ENCODE measurements around the gene PHKG2.
A peak's percentile ranks its signal among the peaks of the same experiment; 100 is the strongest.

The PHKG2 gene

DNA sequence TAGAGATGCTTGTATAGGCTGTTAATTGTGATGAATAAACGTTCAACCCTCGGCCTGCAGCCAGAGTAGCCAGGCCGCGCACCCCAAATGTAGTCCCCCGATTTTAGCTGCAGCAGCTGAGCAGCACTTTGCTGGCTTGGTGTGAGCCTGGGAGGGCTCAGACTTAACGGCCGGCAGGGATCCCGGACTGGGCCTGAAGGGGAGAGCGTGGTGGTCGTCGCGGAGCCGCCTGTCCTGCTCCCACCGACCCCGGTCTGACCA, 26.8 kb downstream of the PHKG2 start:
- peaks cover 27% of the 10 kb centered on the region for H3K36me3 ChIP-seq (ENCODE audit: control insufficient read depth, insufficient read depth, low read length)
- peak overlapping the region; percentile 2 for H3K9ac ChIP-seq (ENCODE audit: low read length)

DNA sequence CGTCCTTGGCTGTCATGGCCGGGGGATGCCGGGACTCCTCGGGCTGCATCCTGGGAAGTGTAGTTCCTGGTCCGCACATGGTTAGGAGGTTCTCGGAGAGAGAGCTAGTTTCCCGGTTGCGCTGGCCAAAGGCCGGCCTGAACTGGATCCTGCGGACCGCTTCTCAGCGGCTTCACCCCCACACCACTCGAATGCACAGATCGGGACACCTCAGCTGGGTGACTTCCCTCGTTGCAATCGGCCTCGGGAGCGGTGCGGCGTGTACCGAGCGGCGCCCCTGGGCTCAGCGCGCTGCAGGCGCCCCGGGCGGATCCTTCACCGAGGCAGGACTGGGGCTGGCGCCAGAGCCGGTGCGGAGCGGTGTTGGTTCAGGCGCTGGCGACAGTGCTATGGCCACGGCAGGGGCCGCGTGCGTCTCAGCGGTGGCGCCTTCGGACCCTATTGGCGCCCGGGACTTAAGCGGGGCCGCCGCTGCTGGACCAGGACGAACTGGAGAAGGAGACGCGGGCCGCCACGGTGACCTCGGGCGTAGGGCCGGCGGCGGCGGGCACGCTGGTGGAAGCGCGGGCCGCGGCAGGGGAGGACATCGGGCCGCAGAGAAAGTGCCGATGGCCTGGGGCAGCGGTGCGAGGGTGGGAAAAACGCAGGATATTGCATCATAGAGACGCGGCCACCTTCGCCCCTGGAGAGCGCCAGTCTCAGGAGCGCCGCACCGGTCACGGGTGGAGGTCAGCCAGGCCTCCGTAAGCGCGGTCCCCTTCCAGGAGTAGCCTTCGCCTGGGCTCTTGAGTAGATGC, 27.4 kb downstream of the PHKG2 start:
- Histone ChIP-seq H3K4me1 (ENCODE audit: control insufficient read depth, insufficient read depth, low read length) (peaks cover 4% of the 10 kb centered on the region), H3K27me3 (ENCODE audit: control insufficient read depth, insufficient read depth, low read length) (no peaks in the 10 kb centered on the region), H3K4me3 (ENCODE audit: low read length) (peak overlapping the region; percentile 93), H3K27ac (ENCODE audit: low read depth, low read length) (peak overlapping the region; percentile 79), H3K9ac (ENCODE audit: low read length) (peak overlapping the region; percentile 8), H3K36me3 (ENCODE audit: control insufficient read depth, insufficient read depth, low read length) (peaks cover 23% of the 10 kb centered on the region)

More for the DNA sequence above, 26.8 kb downstream of the PHKG2 start:
- peaks cover 4% of the 10 kb centered on the region for H3K4me1 ChIP-seq (ENCODE audit: control insufficient read depth, insufficient read depth, low read length)
- H3K4me3 ChIP-seq (ENCODE audit: low read length): peak overlapping the region; percentile 93
- peak overlapping the region; percentile 79 for H3K27ac ChIP-seq (ENCODE audit: low read depth, low read length)
- no peaks in the 10 kb centered on the region for H3K27me3 ChIP-seq (ENCODE audit: control insufficient read depth, insufficient read depth, low read length)

DNA sequence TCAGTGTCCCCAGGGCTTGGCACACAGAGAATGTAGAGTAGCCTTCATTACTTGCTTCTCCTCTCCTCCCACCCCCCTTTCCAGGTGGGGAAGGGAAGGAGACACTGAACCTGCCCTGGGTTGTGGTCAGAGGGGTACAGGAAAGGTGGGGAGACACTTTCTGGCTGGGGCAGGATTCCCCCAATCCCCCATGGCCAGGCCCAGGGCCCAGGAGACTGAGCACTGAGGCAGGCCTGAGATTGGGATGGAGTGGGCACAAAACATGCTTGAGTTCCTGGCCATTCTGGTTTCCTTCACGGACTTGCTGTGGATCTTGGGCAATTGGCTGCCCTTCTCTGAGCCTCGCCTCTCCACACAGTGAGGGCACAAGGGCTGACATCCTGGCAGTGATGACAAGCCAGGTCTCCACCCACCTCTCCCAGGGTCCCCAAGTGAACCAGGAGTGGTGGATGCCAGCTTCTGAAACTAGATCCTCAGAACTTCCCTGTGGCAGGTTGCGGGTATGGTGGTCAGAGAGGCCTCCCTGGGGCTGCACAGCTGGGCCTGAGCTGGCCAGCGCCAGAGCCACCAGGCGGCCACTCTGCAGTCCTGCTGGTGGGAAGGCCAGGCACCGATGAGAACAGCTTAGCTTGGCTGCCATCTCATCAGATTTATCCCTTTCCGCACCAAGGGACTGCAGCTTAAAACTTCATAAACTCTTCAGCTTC, 29.5 kb downstream of the PHKG2 start:
- Histone ChIP-seq H3K27ac (ENCODE audit: low read depth, low read length) (no peak overlapping the region), H3K27me3 (ENCODE audit: control insufficient read depth, insufficient read depth, low read length) (no peaks in the 10 kb centered on the region)

DNA sequence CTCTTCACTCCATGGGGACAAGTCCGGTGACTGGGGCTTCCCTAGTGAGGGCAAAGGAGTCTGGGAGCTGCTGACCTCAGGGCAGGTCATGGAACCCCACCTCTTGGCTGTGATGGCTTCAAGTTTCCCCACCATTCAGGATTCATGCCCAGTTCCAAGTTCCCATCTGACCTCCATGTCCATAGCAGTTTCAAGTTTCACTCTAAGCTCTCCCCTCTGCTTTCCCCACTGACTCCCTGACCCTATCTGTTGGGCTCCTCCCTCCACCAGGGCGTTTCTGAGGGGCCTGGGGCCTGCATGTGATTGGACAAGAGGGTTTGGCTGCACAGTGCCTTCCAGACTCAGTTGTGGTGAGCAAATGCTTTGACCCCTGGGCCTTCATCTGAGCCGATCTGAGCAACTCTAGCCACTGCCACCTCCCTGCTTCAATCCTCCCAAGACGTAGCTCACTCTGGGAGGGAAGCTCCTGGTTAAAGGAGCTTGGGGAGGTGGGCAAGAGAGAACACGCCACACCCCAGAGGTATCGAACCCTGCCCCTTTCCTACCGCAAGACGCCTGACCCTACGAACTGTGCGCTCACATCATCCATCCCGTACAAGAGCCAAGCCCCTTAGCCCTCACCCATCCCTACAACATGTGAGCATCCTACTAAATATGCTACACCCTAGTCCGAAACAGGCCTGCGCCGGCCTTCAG, 30.5 kb downstream of the PHKG2 start:
- no peaks in the 10 kb centered on the region for H3K27me3 ChIP-seq (ENCODE audit: control insufficient read depth, insufficient read depth, low read length)
- peaks cover 17% of the 10 kb centered on the region for H3K36me3 ChIP-seq (ENCODE audit: control insufficient read depth, insufficient read depth, low read length)
- no peak overlapping the region for H3K4me3 ChIP-seq (ENCODE audit: low read length)
- peaks cover 4% of the 10 kb centered on the region for H3K4me1 ChIP-seq (ENCODE audit: control insufficient read depth, insufficient read depth, low read length)
- H3K27ac ChIP-seq (ENCODE audit: low read depth, low read length): no peak overlapping the region
- no peak overlapping the region for H3K9ac ChIP-seq (ENCODE audit: low read length)

More for the DNA sequence above, 29.5 kb downstream of the PHKG2 start:
- H3K4me1 ChIP-seq (ENCODE audit: control insufficient read depth, insufficient read depth, low read length): peaks cover 4% of the 10 kb centered on the region
- peaks cover 12% of the 10 kb centered on the region for H3K36me3 ChIP-seq (ENCODE audit: control insufficient read depth, insufficient read depth, low read length)
- no peak overlapping the region for H3K4me3 ChIP-seq (ENCODE audit: low read length)
- no peak overlapping the region for H3K9ac ChIP-seq (ENCODE audit: low read length)

DNA sequence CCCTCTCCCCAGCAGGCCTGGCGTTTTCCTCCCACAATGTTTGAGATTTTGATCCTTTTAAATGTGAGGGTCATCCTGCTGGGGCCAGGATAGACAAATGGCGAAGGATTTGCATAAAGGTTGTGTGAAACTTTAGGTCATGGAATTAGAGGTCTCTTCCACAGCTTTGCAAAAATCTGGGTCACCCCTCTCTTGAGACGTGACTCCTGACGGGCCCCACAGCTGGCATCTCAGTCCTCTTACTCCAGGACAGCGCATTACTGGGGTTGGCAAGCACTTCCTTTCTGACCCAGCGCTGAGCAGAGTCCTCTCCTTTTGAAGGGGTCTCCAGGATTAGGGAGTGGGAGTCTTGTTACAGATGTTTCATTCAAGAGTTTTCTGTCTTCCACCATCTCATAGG, 31.4 kb downstream of the PHKG2 start:
- H3K27ac ChIP-seq (ENCODE audit: low read depth, low read length): no peak overlapping the region
- H3K27me3 ChIP-seq (ENCODE audit: control insufficient read depth, insufficient read depth, low read length): no peaks in the 10 kb centered on the region
- H3K4me3 ChIP-seq (ENCODE audit: low read length): no peak overlapping the region
- peaks cover 4% of the 10 kb centered on the region for H3K4me1 ChIP-seq (ENCODE audit: control insufficient read depth, insufficient read depth, low read length)
- peaks cover 14% of the 10 kb centered on the region for H3K36me3 ChIP-seq (ENCODE audit: control insufficient read depth, insufficient read depth, low read length)
- H3K9ac ChIP-seq (ENCODE audit: low read length): no peak overlapping the region

DNA sequence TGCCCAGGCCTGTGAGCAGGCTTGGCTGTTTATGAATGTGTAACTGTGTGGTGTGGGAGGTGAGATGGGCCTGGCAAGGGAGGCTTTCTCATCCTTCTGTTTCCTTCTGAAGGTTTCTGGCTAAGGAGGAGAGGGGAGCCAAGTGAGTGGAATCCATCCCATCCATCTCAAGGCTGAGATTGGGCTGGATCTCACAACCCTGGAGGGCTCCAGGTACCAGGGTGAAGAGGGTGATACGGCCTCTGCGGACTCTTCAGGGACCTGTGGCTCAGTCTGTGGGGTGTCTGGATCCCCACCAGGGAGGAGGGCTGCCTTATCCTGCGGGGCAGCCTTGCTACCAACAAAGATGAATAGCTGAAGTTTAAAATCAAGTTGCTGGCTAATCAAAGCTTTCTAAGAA, 31.8 kb downstream of the PHKG2 start:
- Histone ChIP-seq H3K36me3 (ENCODE audit: control insufficient read depth, insufficient read depth, low read length) (peaks cover 14% of the 10 kb centered on the region), H3K4me3 (ENCODE audit: low read length) (no peak overlapping the region), H3K9ac (ENCODE audit: low read length) (no peak overlapping the region), H3K27me3 (ENCODE audit: control insufficient read depth, insufficient read depth, low read length) (no peaks in the 10 kb centered on the region), H3K27ac (ENCODE audit: low read depth, low read length) (no peak overlapping the region), H3K4me1 (ENCODE audit: control insufficient read depth, insufficient read depth, low read length) (peaks cover under 1% of the 10 kb centered on the region)

DNA sequence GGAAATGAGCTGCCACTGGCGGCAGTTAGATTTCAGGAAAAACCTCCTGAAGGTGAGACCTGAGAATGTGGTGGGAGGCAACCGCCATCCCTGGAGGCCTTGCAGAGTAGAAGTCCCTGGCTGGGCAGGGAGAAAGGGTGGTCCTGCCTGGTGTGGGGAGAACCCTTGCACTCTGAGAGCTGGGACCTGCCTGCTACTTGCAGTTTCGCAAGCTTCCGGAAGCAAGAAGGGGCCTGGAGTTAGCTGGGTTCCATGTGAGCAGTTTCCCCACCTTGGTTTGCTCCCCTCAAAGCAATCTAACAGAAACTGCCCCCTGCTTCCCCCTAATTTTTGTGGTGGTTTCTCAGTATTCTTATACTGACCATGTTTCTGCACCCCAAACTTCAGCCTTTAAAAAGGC, 32.3 kb downstream of the PHKG2 start:
- Histone ChIP-seq H3K27me3 (ENCODE audit: control insufficient read depth, insufficient read depth, low read length) (no peaks in the 10 kb centered on the region), H3K4me3 (ENCODE audit: low read length) (no peak overlapping the region), H3K4me1 (ENCODE audit: control insufficient read depth, insufficient read depth, low read length) (no peaks in the 10 kb centered on the region), H3K27ac (ENCODE audit: low read depth, low read length) (no peak overlapping the region), H3K36me3 (ENCODE audit: control insufficient read depth, insufficient read depth, low read length) (peaks cover 14% of the 10 kb centered on the region), H3K9ac (ENCODE audit: low read length) (no peak overlapping the region)

DNA sequence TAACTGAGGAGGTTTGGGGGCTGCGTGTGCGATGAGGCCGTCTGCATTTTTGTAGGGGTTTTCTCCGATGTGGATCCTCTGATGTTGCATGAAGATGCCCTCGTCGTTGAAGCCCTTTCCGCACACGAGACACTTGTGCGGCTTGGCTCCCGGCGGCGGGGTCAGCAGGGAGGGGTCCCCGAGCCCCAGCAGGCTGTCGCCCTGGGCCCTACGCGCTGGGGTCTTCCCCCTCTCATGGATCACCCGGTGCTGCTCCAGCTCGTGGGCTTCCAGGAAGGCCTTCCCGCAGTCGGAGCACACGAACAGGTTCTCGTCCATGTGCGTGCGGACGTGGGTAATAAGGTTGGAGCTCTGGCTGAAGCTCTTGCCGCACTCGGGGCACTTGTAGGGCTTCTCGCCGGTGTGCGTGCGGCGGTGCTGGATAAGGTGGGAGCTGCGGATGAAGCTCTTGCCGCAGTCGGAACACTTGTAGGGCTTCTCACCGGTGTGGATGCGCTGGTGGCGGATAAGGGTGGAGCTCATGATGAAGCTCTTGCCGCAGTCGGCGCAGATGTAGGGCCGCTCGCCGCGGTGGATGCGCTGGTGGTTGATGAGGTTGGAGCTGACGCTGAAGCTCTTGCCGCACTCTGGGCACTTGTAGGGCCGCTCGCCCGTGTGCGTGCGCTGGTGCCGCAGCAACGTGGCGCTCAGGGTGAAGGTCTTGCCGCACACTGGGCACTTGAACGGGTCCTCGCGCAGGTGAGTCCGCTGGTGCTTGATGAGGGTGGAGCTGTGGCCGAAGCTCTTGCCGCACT, 34.5 kb downstream of the PHKG2 start:
- Histone ChIP-seq H3K27me3 (ENCODE audit: control insufficient read depth, insufficient read depth, low read length) (no peaks in the 10 kb centered on the region), H3K9ac (ENCODE audit: low read length) (no peak overlapping the region), H3K27ac (ENCODE audit: low read depth, low read length) (no peak overlapping the region), H3K4me3 (ENCODE audit: low read length) (no peak overlapping the region), H3K36me3 (ENCODE audit: control insufficient read depth, insufficient read depth, low read length) (peaks cover 14% of the 10 kb centered on the region), H3K4me1 (ENCODE audit: control insufficient read depth, insufficient read depth, low read length) (peaks cover 6% of the 10 kb centered on the region)

DNA sequence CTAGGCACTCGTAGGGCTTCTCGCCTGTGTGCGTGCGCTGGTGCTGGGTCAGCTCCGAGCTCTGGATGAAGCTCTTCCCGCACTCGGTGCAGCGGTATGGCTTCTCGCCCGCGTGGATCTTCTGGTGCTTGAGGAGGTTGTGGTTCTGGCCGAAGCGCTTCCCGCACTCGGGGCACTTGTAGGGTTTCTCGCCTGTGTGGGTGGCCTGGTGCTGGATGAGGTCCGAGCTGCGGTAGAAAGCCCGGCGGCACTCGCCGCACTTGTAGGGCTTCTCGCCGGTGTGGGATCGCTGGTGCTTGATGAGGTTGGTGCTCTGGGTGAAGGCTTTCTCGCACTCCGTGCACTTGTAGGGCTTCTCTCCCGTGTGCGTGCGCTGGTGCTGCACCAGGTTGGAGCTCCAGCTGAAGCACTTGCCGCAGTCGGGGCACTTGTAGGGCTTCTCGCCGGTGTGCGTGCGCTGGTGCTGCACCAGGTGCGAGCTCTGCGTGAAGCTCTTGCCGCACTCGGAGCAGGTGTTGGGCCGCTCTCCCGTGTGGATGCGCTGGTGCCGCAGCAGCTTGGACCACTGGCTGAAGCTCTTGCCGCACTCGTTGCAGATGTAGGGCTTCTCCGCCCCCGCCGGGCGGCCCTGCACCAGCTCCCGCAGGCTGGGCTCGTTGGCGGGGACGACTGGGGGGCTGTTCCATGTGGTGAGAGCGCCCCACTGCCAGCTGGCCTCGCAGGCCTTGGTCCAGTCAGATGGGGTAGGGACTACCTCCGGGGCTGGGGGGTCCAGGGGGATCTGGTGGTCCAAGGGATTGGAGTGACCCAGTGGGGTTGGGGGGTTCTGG, 35.3 kb downstream of the PHKG2 start:
- Histone ChIP-seq H3K4me3 (ENCODE audit: low read length) (no peak overlapping the region), H3K27ac (ENCODE audit: low read depth, low read length) (no peak overlapping the region), H3K4me1 (ENCODE audit: control insufficient read depth, insufficient read depth, low read length) (peaks cover 7% of the 10 kb centered on the region), H3K9ac (ENCODE audit: low read length) (no peak overlapping the region), H3K36me3 (ENCODE audit: control insufficient read depth, insufficient read depth, low read length) (peaks cover 14% of the 10 kb centered on the region), H3K27me3 (ENCODE audit: control insufficient read depth, insufficient read depth, low read length) (no peaks in the 10 kb centered on the region)

DNA sequence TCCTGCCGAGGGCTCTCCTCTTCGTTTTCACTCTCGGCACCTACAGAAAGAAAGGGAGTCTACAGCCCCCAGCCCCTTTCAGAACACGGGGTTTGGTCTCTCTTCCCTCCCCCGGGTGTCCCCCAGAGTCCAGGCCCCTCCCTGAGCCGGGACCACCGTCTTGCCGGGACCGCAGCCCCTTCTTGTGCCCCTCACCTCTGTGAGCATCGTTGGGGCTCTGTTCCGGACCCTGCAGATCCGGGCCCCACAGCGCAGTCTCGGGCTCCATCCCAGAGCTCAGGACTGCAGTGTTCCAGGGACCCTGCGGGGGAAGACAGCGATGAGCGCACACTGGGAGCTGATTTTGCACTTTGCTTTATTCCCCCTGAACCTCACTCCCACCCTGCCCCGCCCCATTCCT, 36.0 kb downstream of the PHKG2 start:
- no peaks in the 10 kb centered on the region for H3K27me3 ChIP-seq (ENCODE audit: control insufficient read depth, insufficient read depth, low read length)
- H3K4me3 ChIP-seq (ENCODE audit: low read length): no peak overlapping the region
- peaks cover 7% of the 10 kb centered on the region for H3K4me1 ChIP-seq (ENCODE audit: control insufficient read depth, insufficient read depth, low read length)

DNA sequence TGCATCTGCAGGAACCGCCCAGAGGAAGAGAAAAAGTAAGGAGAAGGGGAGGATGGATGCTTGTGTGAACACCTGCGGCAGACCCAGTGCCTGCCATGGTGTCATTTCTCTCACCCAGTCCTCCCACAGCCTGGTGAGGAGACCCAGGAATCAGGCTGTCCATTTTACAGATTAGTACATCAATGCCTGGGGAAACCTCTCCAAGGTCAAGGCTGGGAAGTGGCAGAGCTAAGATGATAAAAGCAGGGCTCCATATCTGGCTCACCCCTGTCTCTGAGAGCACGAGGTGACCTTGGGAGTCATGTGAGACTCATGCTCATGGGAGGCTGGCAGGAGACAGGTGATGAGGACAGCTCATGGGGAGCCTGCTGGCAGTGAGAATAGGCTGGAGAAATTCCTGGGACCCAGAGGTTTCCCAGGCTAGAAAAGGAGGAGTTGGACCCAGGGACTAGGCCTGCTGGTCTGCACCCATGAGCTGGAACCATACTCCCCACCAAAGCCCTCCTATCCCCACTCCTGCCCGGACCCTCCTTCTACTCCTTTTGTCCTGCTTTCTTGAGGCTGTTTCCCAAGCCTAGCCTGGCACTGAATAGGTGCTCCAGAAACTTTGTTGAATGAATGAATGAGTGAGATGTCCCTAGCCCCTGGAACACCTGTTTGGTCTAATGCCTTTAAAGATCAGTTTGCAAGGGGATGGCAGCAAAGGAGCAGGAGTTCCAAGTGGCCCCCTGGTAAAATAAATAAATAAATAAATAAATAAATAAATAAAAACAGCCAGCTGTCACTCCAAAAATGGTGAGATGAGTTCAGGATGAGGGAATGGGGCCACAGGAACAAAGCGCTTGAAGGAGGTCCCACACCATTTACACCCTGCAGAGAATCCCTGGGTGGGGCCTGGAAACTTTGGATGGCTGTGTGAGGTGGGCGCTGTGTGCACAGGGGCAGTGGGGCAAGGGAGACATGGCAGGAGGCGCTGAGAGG, 37.2 kb downstream of the PHKG2 start:
- peaks cover 14% of the 10 kb centered on the region for H3K36me3 ChIP-seq (ENCODE audit: control insufficient read depth, insufficient read depth, low read length)
- H3K4me3 ChIP-seq (ENCODE audit: low read length): peak overlapping the region; percentile 54
- H3K4me1 ChIP-seq (ENCODE audit: control insufficient read depth, insufficient read depth, low read length): peaks cover 7% of the 10 kb centered on the region
- H3K27ac ChIP-seq (ENCODE audit: low read depth, low read length): peak overlapping the region; percentile 56
- no peaks in the 10 kb centered on the region for H3K27me3 ChIP-seq (ENCODE audit: control insufficient read depth, insufficient read depth, low read length)
- H3K9ac ChIP-seq (ENCODE audit: low read length): no peak overlapping the region

More for the DNA sequence above, 36.0 kb downstream of the PHKG2 start:
- H3K36me3 ChIP-seq (ENCODE audit: control insufficient read depth, insufficient read depth, low read length): peaks cover 14% of the 10 kb centered on the region
- H3K9ac ChIP-seq (ENCODE audit: low read length): no peak overlapping the region
- no peak overlapping the region for H3K27ac ChIP-seq (ENCODE audit: low read depth, low read length)
